GM23248 (cell line): Measurements from ENCODE around the gene CKAP5.

Experiments used
- EZH2 ChIP-seq: fragments of 200-600 bp; sonication (generic); IDR thresholded peaks from 2 replicates; pipeline ENCODE4 v1.6.1; 2018; ENCODE audit warnings: antibody characterized with exemption, mild to moderate bottlenecking; ENCODE audit not compliant: insufficient read depth, poor library complexity, severe bottlenecking
- EZH2phosphoT487 ChIP-seq: fragments of 200-600 bp; sonication (generic); IDR thresholded peaks from 2 replicates; pipeline ENCODE4 v1.6.1; 2018; ENCODE audit warnings: antibody characterized with exemption, moderate library complexity, mild to moderate bottlenecking, low read depth; ENCODE audit not compliant: insufficient read depth

DNA sequence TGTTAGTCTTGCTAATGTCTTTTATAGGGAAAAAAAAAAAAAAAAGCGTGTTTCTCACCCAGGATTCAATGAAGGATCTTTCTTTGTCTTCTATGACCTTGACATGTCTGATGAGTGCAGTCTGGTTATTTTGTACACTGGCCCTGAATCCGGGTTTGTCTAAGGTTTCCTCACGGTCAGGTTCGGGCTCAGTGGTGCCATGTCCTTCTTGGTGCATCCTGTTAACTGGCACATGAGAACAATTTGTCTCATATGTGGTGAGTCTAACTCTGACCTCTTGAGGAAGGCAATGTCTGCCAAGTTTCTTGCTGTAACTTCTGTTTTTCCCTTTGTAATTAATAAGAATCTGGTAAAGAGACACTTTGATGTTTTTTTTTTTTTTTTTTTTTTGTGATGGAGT is 114.5 kb downstream of the CKAP5 start:
- TF ChIP-seq EZH2 (no peak), EZH2phosphoT487 (no peak)
